Ishikawa (cell line): ENCODE measurements around the gene CASP2.

ENCODE experiments used
- CEBPB ChIP-seq: IDR thresholded peaks from 2 replicates; pipeline ENCODE4 v1.6.1; 2012
- CREB1 ChIP-seq: IDR thresholded peaks from 2 replicates; pipeline ENCODE4 v1.6.1; 2012; ENCODE audit warnings: low read depth
- EGR1 ChIP-seq: IDR thresholded peaks from 2 replicates; pipeline ENCODE4 v1.6.1; 2012
- EP300 ChIP-seq: IDR thresholded peaks from 2 replicates; pipeline ENCODE4 v1.6.1; 2012; ENCODE audit warnings: borderline replicate concordance
- FOXM1 ChIP-seq: IDR thresholded peaks from 2 replicates; pipeline ENCODE4 v1.6.1; 2012; ENCODE audit warnings: low read depth, borderline replicate concordance
- NFIC ChIP-seq: IDR thresholded peaks from 2 replicates; pipeline ENCODE4 v1.6.1; 2012
- RAD21 ChIP-seq: IDR thresholded peaks from 2 replicates; pipeline ENCODE4 v1.6.1; 2012; ENCODE audit warnings: low read depth
- TAF1 ChIP-seq: IDR thresholded peaks from 2 replicates; pipeline ENCODE4 v1.6.1; 2012; ENCODE audit warnings: low read depth, mild to moderate bottlenecking
- TCF12 ChIP-seq: IDR thresholded peaks from 2 replicates; pipeline ENCODE4 v1.6.1; 2012; ENCODE audit warnings: low read depth
- TEAD4 ChIP-seq: IDR thresholded peaks from 2 replicates; pipeline ENCODE4 v1.6.1; 2012
- YY1 ChIP-seq: IDR thresholded peaks from 2 replicates; pipeline ENCODE4 v1.6.1; 2012; ENCODE audit warnings: low read depth
- ZBTB7A ChIP-seq: IDR thresholded peaks from 2 replicates; pipeline ENCODE4 v1.6.1; 2012; ENCODE audit warnings: low read depth
- TF ChIP-seq, protein P1 (sequence below): IDR thresholded peaks from 2 replicates; pipeline ENCODE4 v1.6.1; 2012
- TF ChIP-seq, protein P2 (sequence below): IDR thresholded peaks from 2 replicates; pipeline ENCODE4 v1.6.1; 2012
- TF ChIP-seq, protein P3 (sequence below): IDR thresholded peaks from 2 replicates; pipeline ENCODE4 v1.6.1; 2012; ENCODE audit warnings: low read depth, mild to moderate bottlenecking

CASP2 gene

DNA sequence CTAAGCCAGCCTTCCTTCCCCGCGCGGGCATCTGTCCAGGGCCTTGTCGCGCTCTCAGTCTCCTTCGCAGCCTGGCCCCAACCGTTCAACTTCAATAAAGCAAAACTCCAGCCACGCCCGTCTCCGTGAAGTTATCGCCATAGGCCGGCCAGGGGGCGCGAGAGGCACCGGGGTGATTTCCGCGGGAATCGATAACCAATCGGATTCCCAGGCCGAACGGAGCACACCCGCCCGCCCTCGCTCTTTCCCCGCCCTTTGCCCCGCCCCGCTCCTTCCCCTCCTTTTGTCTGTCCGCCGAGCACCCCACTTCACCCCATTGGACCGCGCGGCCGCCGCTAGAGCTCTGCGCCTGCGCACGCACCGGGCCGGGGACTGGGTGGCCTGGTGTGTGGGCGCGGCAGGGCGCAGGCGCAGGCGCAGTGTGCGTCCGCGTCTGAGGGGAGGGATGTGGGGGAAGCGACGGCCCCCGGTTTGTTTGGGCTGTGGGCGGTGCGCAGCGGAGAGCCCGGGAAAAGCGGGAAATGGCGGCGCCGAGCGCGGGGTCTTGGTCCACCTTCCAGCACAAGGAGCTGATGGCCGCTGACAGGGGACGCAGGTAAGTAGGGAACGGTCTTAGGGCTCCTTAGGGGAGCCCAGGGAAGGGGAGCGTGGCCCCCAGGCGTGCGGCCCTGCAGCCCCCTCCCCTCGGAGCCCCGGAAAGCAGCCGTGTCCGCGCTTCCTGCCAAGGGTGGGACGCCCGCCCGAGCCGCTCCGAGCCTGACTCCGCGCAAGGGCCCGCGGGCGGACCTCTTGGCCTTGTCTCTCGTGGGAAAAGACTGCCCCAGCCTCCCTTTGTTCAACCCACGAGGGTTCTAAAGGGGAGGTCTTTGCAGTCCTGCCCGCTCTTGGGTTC lies at the start of gene CASP2:
CASP2 (plus strand) TSS at position 417 of the 892 bp plus-strand sequence; CDS start at position 522, 105 bp downstream.
- peak; percentile 29 for TF ChIP-seq TEAD4
- TF ChIP-seq, protein P1, sequence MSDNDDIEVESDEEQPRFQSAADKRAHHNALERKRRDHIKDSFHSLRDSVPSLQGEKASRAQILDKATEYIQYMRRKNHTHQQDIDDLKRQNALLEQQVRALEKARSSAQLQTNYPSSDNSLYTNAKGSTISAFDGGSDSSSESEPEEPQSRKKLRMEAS = peak; percentile 98
- peak; percentile 88 for TF ChIP-seq YY1
- peak; percentile 50; the same call in 1 of the 2 replicates for TF ChIP-seq TCF12
- TF ChIP-seq, protein P2, sequence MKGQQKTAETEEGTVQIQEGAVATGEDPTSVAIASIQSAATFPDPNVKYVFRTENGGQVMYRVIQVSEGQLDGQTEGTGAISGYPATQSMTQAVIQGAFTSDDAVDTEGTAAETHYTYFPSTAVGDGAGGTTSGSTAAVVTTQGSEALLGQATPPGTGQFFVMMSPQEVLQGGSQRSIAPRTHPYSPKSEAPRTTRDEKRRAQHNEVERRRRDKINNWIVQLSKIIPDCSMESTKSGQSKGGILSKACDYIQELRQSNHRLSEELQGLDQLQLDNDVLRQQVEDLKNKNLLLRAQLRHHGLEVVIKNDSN = no peak
- TF ChIP-seq TAF1 = peak; percentile 90
- TF ChIP-seq EGR1 = peak; percentile 77
- TF ChIP-seq FOXM1 = no peak
- TF ChIP-seq RAD21 = no peak
- no peak; the same call in 1 of the 2 replicates for TF ChIP-seq CEBPB
- TF ChIP-seq ZBTB7A = peak; percentile 72; the same call in 1 of the 2 replicates
- TF ChIP-seq NFIC = no peak
- TF ChIP-seq CREB1 = peak; percentile 35; the same call in 1 of the 2 replicates
- TF ChIP-seq EP300 = no peak
- TF ChIP-seq, protein P3, sequence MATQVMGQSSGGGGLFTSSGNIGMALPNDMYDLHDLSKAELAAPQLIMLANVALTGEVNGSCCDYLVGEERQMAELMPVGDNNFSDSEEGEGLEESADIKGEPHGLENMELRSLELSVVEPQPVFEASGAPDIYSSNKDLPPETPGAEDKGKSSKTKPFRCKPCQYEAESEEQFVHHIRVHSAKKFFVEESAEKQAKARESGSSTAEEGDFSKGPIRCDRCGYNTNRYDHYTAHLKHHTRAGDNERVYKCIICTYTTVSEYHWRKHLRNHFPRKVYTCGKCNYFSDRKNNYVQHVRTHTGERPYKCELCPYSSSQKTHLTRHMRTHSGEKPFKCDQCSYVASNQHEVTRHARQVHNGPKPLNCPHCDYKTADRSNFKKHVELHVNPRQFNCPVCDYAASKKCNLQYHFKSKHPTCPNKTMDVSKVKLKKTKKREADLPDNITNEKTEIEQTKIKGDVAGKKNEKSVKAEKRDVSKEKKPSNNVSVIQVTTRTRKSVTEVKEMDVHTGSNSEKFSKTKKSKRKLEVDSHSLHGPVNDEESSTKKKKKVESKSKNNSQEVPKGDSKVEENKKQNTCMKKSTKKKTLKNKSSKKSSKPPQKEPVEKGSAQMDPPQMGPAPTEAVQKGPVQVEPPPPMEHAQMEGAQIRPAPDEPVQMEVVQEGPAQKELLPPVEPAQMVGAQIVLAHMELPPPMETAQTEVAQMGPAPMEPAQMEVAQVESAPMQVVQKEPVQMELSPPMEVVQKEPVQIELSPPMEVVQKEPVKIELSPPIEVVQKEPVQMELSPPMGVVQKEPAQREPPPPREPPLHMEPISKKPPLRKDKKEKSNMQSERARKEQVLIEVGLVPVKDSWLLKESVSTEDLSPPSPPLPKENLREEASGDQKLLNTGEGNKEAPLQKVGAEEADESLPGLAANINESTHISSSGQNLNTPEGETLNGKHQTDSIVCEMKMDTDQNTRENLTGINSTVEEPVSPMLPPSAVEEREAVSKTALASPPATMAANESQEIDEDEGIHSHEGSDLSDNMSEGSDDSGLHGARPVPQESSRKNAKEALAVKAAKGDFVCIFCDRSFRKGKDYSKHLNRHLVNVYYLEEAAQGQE = no peak

DNA sequence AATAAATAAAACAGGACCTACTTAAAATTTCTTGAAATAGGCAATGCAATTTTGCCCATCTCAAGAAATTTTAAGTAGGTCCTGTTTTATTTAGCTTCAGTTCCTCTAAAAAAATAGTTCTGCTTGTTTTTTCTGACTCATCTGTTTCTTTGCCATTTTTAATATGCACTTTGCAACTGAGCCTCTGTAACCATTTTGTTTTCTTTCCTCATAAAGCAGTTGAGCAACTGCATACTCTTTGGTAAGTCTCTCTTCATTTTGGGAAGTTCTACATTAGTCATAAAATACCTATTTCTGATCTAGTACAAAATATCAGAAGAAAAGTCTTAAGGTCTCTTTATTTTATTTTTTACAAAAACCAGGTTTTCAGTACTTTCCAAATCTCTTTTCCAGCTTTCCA lies 48.3 kb upstream of the CASP2 start:
- TF ChIP-seq, protein P1 = no peak
- TF ChIP-seq FOXM1 = no peak
- TF ChIP-seq YY1 = no peak
- no peak for TF ChIP-seq CREB1
- TF ChIP-seq NFIC = no peak
- TF ChIP-seq CEBPB = no peak
- TF ChIP-seq, protein P2 = no peak
- TF ChIP-seq TAF1 = no peak
- TF ChIP-seq ZBTB7A = no peak
- no peak for TF ChIP-seq TEAD4
- TF ChIP-seq TCF12 = no peak
- TF ChIP-seq, protein P3 = no peak
- no peak for TF ChIP-seq EP300
- TF ChIP-seq EGR1 = no peak
- TF ChIP-seq RAD21 = no peak

DNA sequence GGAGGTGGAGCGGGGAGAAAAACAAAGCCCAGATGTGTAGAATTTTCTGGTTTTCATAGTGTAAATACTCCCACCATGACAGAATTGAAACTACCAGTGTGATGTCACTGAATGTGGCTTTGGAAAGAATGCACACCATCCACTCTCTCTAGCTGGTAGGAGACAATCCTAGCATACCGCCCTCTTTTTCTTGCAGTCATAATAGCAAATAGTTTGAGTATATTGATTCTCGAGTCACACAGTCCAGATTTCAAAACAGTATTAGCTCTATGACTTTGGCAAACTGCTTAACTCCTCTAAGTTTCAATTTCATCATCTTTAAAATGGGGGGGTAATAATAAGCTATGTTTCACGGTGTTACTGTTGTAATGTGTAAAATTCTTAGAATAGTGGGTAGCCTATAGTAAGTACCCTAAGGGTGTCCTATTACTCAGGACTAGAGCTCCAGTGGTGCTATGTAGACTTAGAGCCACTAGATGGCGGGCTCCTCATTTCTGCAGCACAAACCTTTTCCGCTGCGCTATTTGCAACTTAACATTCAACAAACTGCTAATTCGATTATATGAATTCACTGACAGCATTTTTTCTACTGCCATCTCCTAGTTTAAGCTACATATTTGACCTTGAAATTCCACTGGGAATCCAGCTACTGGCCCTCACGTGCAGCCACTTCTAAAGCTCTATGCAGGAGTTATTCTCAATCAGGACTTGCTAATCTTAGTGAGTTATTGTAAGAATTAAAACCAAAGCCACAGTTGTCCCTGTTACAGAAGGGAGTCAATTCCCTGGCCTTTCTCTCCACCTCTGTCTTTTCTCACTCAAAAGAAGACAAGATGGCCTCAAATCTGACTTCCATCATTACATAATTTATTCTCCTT lies 47.6 kb upstream of the CASP2 start:
- TF ChIP-seq EP300 (no peak), RAD21 (peak; percentile 95)
- TF ChIP-seq, protein P3 = no peak
